ENCODE measurements around the gene ROPN1L. TPM values are rescaled to one million over a fixed set of nuclear protein-coding genes. Genes with fewer than 3 reads are reported as not detected.

Gene ROPN1L
- total RNA-seq, 1 experiment from 2014 or later, result 7.1 TPM

DNA sequence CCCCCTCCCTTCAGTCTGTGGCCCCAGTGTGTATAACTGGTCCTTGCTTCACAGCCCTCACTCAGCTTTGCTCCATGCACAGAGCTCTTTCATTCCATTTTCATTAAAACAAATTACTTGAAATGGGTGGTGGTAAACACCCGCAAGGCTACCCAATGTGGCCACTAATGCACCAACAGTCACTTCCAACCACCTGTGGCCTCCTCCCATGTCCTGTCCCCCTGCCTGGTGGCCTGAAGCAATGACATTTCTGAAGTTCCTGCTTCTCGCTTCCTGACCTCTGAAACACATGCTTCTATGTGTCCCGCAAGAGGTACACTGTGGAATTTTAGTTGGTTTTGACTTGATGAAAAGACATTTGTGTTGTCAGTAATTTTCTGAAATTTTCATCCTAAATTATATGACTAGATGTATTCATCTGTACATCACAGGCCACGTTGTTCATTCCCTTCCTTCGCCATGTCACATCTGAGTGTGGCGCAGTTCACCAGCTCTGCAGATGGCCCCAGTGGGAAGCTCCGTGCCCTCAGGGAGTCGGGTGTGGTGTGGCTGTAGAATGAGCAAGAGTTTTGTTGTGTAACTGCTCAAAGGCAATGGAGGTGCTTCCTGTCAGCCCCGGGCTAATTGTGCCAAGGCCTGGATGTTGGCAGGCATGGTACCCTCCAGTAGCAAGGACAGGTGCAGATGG lies 9.6 kb downstream of the ROPN1L start:
- peak; percentile 45 to 73 for DNase-seq
- intact Hi-C loops (cut with micrococcal nuclease; ENCODE audit: unreplicated experiment), result loop anchor here (5.0 to 10.0 kb wide), 6 partner anchors 411 to 1271 kb away; no protein-coding TSS in a partner anchor
- no peak overlapping the region for H3K4me3 ChIP-seq
- ChIA-PET POLR2A (ENCODE audit: unreplicated experiment) (interaction anchor here (0.7 kb wide), 2 partner anchors 176 to 394 kb away, joined by 3 to 8 read pairs; no protein-coding TSS in a partner anchor), CTCF (interaction anchor here (0.5 to 6.5 kb wide), 8 partner anchors 100 to 596 kb away, joined by 4 to 69 read pairs (median 4); no protein-coding TSS in a partner anchor)
- H3K79me2 ChIP-seq (ENCODE audit: low read depth), result no peaks in the 10 kb centered on the region
- BruUV-seq (replicated peaks), result no TSS peak
- H3K9me2 ChIP-seq (ENCODE audit: insufficient read depth), result no peaks in the 10 kb centered on the region
- peaks cover 20% of the 10 kb centered on the region for H3F3A ChIP-seq (ENCODE audit: insufficient read depth, low read depth)
- H4K20me1 ChIP-seq (ENCODE audit: insufficient read depth), result no peaks in the 10 kb centered on the region
- H3K9me3 ChIP-seq (ENCODE audit: insufficient read depth, low read depth), result no peaks in the 10 kb centered on the region
- no peak overlapping the region for H3K27ac ChIP-seq
- H3K36me3 ChIP-seq (ENCODE audit: low read depth), result no peaks in the 10 kb centered on the region
- peaks cover 39% of the 10 kb centered on the region for H3K4me1 ChIP-seq (replicated peaks; ENCODE audit: insufficient read depth)
- H2AFZ ChIP-seq, result no peak overlapping the region
- no peaks in the 10 kb centered on the region for H3K27me3 ChIP-seq (ENCODE audit: insufficient read depth, low read depth)
- TF ChIP-seq, protein P1, sequence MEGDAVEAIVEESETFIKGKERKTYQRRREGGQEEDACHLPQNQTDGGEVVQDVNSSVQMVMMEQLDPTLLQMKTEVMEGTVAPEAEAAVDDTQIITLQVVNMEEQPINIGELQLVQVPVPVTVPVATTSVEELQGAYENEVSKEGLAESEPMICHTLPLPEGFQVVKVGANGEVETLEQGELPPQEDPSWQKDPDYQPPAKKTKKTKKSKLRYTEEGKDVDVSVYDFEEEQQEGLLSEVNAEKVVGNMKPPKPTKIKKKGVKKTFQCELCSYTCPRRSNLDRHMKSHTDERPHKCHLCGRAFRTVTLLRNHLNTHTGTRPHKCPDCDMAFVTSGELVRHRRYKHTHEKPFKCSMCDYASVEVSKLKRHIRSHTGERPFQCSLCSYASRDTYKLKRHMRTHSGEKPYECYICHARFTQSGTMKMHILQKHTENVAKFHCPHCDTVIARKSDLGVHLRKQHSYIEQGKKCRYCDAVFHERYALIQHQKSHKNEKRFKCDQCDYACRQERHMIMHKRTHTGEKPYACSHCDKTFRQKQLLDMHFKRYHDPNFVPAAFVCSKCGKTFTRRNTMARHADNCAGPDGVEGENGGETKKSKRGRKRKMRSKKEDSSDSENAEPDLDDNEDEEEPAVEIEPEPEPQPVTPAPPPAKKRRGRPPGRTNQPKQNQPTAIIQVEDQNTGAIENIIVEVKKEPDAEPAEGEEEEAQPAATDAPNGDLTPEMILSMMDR (conservative IDR thresholded peaks at IDR 0.05), result no peak
- no peak for TF ChIP-seq EZH2 (IDR thresholded peaks at IDR 0.05; ENCODE audit: low read depth)
- no peak overlapping the region for H3K4me2 ChIP-seq

DNA sequence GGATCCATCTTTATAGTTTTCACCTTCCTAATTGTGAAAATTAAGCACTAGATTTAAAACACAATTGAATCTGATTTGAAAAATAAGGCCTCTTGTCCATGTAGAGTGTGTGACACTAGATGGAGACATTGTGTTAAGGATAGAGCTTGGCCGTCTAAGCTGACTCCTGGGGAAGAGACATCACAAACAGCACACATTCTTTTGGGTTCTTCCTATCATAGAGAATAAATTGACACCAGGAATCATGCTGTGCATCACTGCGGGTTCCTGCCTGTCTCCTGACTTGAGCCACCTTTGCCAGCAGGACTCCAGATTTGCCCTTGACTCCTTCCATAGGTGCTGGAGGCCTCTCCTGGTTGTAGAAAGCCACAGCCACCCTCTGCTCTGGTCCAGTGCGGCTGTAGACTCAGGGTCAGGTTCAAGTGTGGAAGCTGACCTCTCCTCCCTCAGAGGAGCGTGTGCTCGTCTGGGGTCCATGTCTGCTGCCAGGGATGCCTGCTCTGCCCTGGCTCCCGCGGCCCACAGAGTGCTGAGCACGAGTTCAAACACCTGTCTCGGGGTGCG lies 11.2 kb downstream of the ROPN1L start:
- ChIA-PET CTCF (interaction anchor here (0.6 to 6.5 kb wide), 13 partner anchors 23 to 1267 kb away, joined by 3 to 69 read pairs (median 4); partner anchors contain the start of gene ANKRD33B), POLR2A (ENCODE audit: unreplicated experiment) (interaction anchor here (0.7 kb wide), 1 partner anchor 175 kb away, joined by 5 read pairs; no protein-coding TSS in a partner anchor)
- H3K27ac ChIP-seq, result peak overlapping the region; percentile 72
- H3F3A ChIP-seq (ENCODE audit: insufficient read depth, low read depth), result peaks cover 20% of the 10 kb centered on the region
- DNase-seq, result peak; percentile 62 to 77
- no peak overlapping the region for H3K4me3 ChIP-seq
- H3K36me3 ChIP-seq (ENCODE audit: low read depth), result no peaks in the 10 kb centered on the region
- no peaks in the 10 kb centered on the region for H3K9me3 ChIP-seq (ENCODE audit: insufficient read depth, low read depth)
- H3K27me3 ChIP-seq (ENCODE audit: insufficient read depth, low read depth), result no peaks in the 10 kb centered on the region
- intact Hi-C loops (cut with micrococcal nuclease; ENCODE audit: unreplicated experiment), result loop anchor here (1.0 to 10.0 kb wide), 18 partner anchors 26 to 1269 kb away; no protein-coding TSS in a partner anchor
- H4K20me1 ChIP-seq (ENCODE audit: insufficient read depth), result no peaks in the 10 kb centered on the region
- no peak for TF ChIP-seq EZH2 (IDR thresholded peaks at IDR 0.05; ENCODE audit: low read depth)
- TF ChIP-seq, protein P1 (conservative IDR thresholded peaks at IDR 0.05), result peak; percentile 95
- H3K4me1 ChIP-seq (replicated peaks; ENCODE audit: insufficient read depth), result peaks cover 43% of the 10 kb centered on the region
- no peak overlapping the region for H2AFZ ChIP-seq
- H3K9me2 ChIP-seq (ENCODE audit: insufficient read depth), result no peaks in the 10 kb centered on the region
- H3K4me2 ChIP-seq, result peak overlapping the region; percentile 58
- H3K79me2 ChIP-seq (ENCODE audit: low read depth), result no peaks in the 10 kb centered on the region
- no TSS peak for BruUV-seq (replicated peaks)

DNA sequence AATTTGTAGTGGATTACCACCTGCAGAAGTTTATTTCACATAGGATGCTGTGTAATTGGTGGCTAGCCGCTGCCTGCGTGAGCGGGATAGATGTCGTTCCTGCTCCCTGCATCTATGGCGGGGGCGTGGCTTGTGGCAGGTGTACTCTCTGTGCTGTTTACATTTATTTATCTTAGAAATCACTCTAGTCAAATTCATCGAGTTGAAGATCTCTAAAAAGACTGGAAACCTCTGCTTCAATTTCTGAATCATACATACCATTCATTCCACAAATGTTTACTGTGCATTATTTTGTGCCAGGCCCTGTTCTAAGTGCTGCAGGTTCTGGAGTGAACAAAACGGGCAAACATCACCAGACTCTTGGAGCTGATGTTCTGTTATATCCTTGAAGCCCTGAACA lies 11.9 kb downstream of the ROPN1L start:
- H3K9me2 ChIP-seq (ENCODE audit: insufficient read depth), result no peaks in the 10 kb centered on the region
- peak overlapping the region; percentile 72 for H3K27ac ChIP-seq
- H2AFZ ChIP-seq, result no peak overlapping the region
- H3K4me2 ChIP-seq, result peak overlapping the region; percentile 58
- TF ChIP-seq, protein P1 (conservative IDR thresholded peaks at IDR 0.05), result no peak
- no peak for TF ChIP-seq EZH2 (IDR thresholded peaks at IDR 0.05; ENCODE audit: low read depth)
- DNase-seq, result peak; percentile 93 to 94
- H3K79me2 ChIP-seq (ENCODE audit: low read depth), result no peaks in the 10 kb centered on the region
- H3K9me3 ChIP-seq (ENCODE audit: insufficient read depth, low read depth), result no peaks in the 10 kb centered on the region
- H4K20me1 ChIP-seq (ENCODE audit: insufficient read depth), result no peaks in the 10 kb centered on the region
- no peak overlapping the region for H3K4me3 ChIP-seq
- no peaks in the 10 kb centered on the region for H3K36me3 ChIP-seq (ENCODE audit: low read depth)
- BruUV-seq (replicated peaks), result no TSS peak
- POLR2A ChIA-PET (ENCODE audit: unreplicated experiment), result interaction anchor here (0.5 to 1.7 kb wide), 5 partner anchors 25 to 193 kb away, joined by 3 to 10 read pairs (median 5); no protein-coding TSS in a partner anchor
- H3K27me3 ChIP-seq (ENCODE audit: insufficient read depth, low read depth), result no peaks in the 10 kb centered on the region
- intact Hi-C loops (cut with micrococcal nuclease; ENCODE audit: unreplicated experiment), result loop anchor here (1.0 to 10.0 kb wide), 16 partner anchors 26 to 1269 kb away; no protein-coding TSS in a partner anchor
- H3K4me1 ChIP-seq (replicated peaks; ENCODE audit: insufficient read depth), result peaks cover 47% of the 10 kb centered on the region
- H3F3A ChIP-seq (ENCODE audit: insufficient read depth, low read depth), result peaks cover 20% of the 10 kb centered on the region
- CTCF ChIA-PET, result interaction anchor here (0.5 to 6.5 kb wide), 12 partner anchors 10 to 271 kb away, joined by 3 to 69 read pairs (median 4); partner anchors contain the start of gene ANKRD33B

Measured in PC-9 (cell line).